Caco-2 (cell line): Measurements from ENCODE around the gene ANGPTL8. TPM values are rescaled to one million over a fixed set of nuclear protein-coding genes. Genes with fewer than 3 reads are reported as not detected.

Experiments
- BruUV-seq: library from RNA; stranded (reverse); fragments of 400-500 nt; replicated peaks from 2 replicates; lab custom pipeline; 2021; lab: Mats Ljungman, UMichigan
- CTCF ChIA-PET: fragments of 300-600 bp; sonication (Branson Sonifier 250); formaldehyde crosslinking; loops from one replicate; lab custom pipeline; 2022; ENCODE audit warnings: antibody characterized with exemption; lab: Charles Lee
- POLR2A ChIA-PET: fragments of 300-600 bp; sonication (Branson Sonifier 250); formaldehyde crosslinking; loops from one replicate; lab custom pipeline; 2022; ENCODE audit warnings: antibody characterized with exemption; lab: Charles Lee
- DNase-seq, 2 experiments: peaks; one replicate each; pipeline versions ENCODE4 v3.0.0 to v3.0.0-alpha.2; 2020 to 2022
- H3K27me3 ChIP-seq: replicated peaks from 2 replicates; pipeline ENCODE4 v1.6.0; 2011; ENCODE audit warnings: low read length; ENCODE audit not compliant: control insufficient read depth, insufficient read depth
- H3K36me3 ChIP-seq: 2 replicates; pipeline ENCODE4 v1.5.1; 2011; ENCODE audit warnings: low read length; ENCODE audit not compliant: control insufficient read depth, insufficient read depth
- H3K4me1 ChIP-seq: fragments of 250-450 bp; sonication (Bioruptor Pico); 2 replicates; pipeline ENCODE4 v1.5.1; 2020; ENCODE audit warnings: mild to moderate bottlenecking
- H3K4me3 ChIP-seq: 2 replicates; pipeline ENCODE4 v1.5.1; 2011; ENCODE audit warnings: low read depth, mild to moderate bottlenecking, control low read depth, low read length
- H3K9me3 ChIP-seq: fragments of 250-450 bp; sonication (Bioruptor Pico); 2 replicates; pipeline ENCODE4 v1.5.1; 2020; ENCODE audit warnings: mild to moderate bottlenecking, moderate library complexity
- H3K27ac Mint-ChIP-seq: one replicate; pipeline ENCODE4 v1.8.0; 2022; ENCODE audit warnings: mixed read lengths; ENCODE audit not compliant: unreplicated experiment
- H3K27me3 Mint-ChIP-seq: one replicate; pipeline ENCODE4 v1.8.0; 2022; ENCODE audit warnings: mixed read lengths; ENCODE audit not compliant: insufficient read depth, unreplicated experiment
- H3K36me3 Mint-ChIP-seq: one replicate; pipeline ENCODE4 v1.8.0; 2022; ENCODE audit warnings: mild to moderate bottlenecking, mixed read lengths; ENCODE audit not compliant: insufficient read depth, unreplicated experiment
- H3K4me1 Mint-ChIP-seq: one replicate; pipeline ENCODE4 v1.8.0; 2022; ENCODE audit warnings: low read depth, mixed read lengths; ENCODE audit not compliant: unreplicated experiment
- H3K4me3 Mint-ChIP-seq: one replicate; pipeline ENCODE4 v1.8.0; 2022; ENCODE audit warnings: mild to moderate bottlenecking, moderate library complexity, mixed read lengths; ENCODE audit not compliant: unreplicated experiment
- H3K9me3 Mint-ChIP-seq: one replicate; pipeline ENCODE4 v1.8.0; 2022; ENCODE audit warnings: mixed read lengths; ENCODE audit not compliant: unreplicated experiment
- intact Hi-C: fragments of 100-400 bp; cut with micrococcal nuclease; formaldehyde crosslinking; loops from one replicate; pipeline ENCODE4 v1.10.0; 2022; ENCODE audit not compliant: unreplicated experiment
- total RNA-seq: library from RNA; stranded (reverse); gene quantifications from 2 replicates; pipeline ENCODE4 v1.2.3, GENCODE V29; 2022
- TF ChIP-seq, protein P1 (sequence below), 2 experiments: fragments of 200-600 bp in 1 of 2; IDR thresholded peaks; 1 replicate in 1 of 2; 2 replicates in 1 of 2; pipeline versions ENCODE4 v1.5.1 to v1.8.0; 2011 to 2022; ENCODE audit warnings: antibody characterized with exemption in 1 of 2, control low read depth in 1 of 2, inconsistent platforms in 1 of 2, low read depth in 1 of 2, low read length in 1 of 2, mild to moderate bottlenecking in 1 of 2, moderate library complexity in 1 of 2; ENCODE audit not compliant: insufficient read depth in 1 of 2, severe bottlenecking in 1 of 2, unreplicated experiment in 1 of 2

ANGPTL8 gene
- total RNA-seq, 1 experiment from 2014 or later = not detected

GRCh38 chr19:11194656-11195558, 44.5 kb upstream of the ANGPTL8 start:
- TF ChIP-seq, protein P1, sequence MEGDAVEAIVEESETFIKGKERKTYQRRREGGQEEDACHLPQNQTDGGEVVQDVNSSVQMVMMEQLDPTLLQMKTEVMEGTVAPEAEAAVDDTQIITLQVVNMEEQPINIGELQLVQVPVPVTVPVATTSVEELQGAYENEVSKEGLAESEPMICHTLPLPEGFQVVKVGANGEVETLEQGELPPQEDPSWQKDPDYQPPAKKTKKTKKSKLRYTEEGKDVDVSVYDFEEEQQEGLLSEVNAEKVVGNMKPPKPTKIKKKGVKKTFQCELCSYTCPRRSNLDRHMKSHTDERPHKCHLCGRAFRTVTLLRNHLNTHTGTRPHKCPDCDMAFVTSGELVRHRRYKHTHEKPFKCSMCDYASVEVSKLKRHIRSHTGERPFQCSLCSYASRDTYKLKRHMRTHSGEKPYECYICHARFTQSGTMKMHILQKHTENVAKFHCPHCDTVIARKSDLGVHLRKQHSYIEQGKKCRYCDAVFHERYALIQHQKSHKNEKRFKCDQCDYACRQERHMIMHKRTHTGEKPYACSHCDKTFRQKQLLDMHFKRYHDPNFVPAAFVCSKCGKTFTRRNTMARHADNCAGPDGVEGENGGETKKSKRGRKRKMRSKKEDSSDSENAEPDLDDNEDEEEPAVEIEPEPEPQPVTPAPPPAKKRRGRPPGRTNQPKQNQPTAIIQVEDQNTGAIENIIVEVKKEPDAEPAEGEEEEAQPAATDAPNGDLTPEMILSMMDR (IDR thresholded peaks at IDR 0.05; ENCODE audit: insufficient read depth in 1 of 2, low read depth in 1 of 2, low read length in 1 of 2, severe bottlenecking in 1 of 2, unreplicated experiment in 1 of 2) = no peak
- BruUV-seq = no TSS peak
- Mint-ChIP-seq H3K4me1 (no peaks in the 10 kb centered on the region), H3K9me3 (no peaks in the 10 kb centered on the region), H3K27ac (no peak overlapping the region), H3K4me3 (no peak overlapping the region), H3K36me3 (peaks cover 30% of the 10 kb centered on the region), H3K27me3 (no peaks in the 10 kb centered on the region)
- Histone ChIP-seq H3K4me1 (no peaks in the 10 kb centered on the region), H3K36me3 (no peaks in the 10 kb centered on the region), H3K4me3 (no peak overlapping the region), H3K9me3 (no peaks in the 10 kb centered on the region), H3K27me3 (no peaks in the 10 kb centered on the region)
- intact Hi-C loops = no loop called here
- DNase-seq = no peak
- CTCF ChIA-PET = no interaction called here
- POLR2A ChIA-PET = no interaction called here

DNA sequence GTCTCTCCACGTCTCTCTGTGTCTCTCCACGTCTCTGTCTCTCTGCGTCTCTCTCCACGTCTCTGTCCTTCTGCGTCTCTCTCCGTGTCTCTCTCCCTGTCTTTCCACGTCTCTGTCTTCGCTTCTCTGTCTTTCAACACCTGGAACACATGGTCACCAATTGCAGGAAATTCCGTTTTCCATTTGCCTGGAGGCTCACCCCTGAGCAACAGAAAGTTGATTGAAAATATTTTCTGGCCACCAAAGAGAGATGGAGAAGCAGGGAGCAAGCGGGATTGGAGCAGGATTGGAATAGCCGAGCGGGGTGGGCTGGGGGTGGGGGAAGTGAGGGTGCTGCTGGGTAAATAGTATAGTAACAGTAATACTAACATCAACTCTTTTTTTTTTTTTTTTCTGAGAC, 43.7 kb upstream of the ANGPTL8 start:
- H3K4me1 ChIP-seq = no peaks in the 10 kb centered on the region
- Mint-ChIP-seq H3K4me3 (no peak overlapping the region), H3K36me3 (peaks cover 30% of the 10 kb centered on the region), H3K27ac (no peak overlapping the region), H3K27me3 (no peaks in the 10 kb centered on the region), H3K4me1 (no peaks in the 10 kb centered on the region), H3K9me3 (no peaks in the 10 kb centered on the region)
- CTCF ChIA-PET = no interaction called here
- TF ChIP-seq, protein P1 (IDR thresholded peaks at IDR 0.05; ENCODE audit: insufficient read depth in 1 of 2, low read depth in 1 of 2, low read length in 1 of 2, severe bottlenecking in 1 of 2, unreplicated experiment in 1 of 2) = no peak
- H3K36me3 ChIP-seq = no peaks in the 10 kb centered on the region
- H3K9me3 ChIP-seq = no peaks in the 10 kb centered on the region
- H3K27me3 ChIP-seq = no peaks in the 10 kb centered on the region
- intact Hi-C loops = no loop called here
- BruUV-seq = no TSS peak
- DNase-seq = no peak
- POLR2A ChIA-PET = no interaction called here
- no peak overlapping the region for H3K4me3 ChIP-seq

GRCh38 chr19:11196406-11197287, 42.8 kb upstream of the ANGPTL8 start:
- H3K27me3 Mint-ChIP-seq = no peaks in the 10 kb centered on the region
- intact Hi-C loops = no loop called here
- no peaks in the 10 kb centered on the region for H3K36me3 ChIP-seq
- peaks cover 30% of the 10 kb centered on the region for H3K36me3 Mint-ChIP-seq
- TF ChIP-seq, protein P1 (IDR thresholded peaks at IDR 0.05; ENCODE audit: insufficient read depth in 1 of 2, low read depth in 1 of 2, low read length in 1 of 2, severe bottlenecking in 1 of 2, unreplicated experiment in 1 of 2) = no peak
- TSS peak; percentile 28 for BruUV-seq
- no peaks in the 10 kb centered on the region for H3K27me3 ChIP-seq
- POLR2A ChIA-PET = no interaction called here
- peak overlapping the region; percentile 88 for H3K4me3 Mint-ChIP-seq
- no peaks in the 10 kb centered on the region for H3K4me1 ChIP-seq
- CTCF ChIA-PET = interaction anchor here (0.5 kb wide), 1 partner anchor 186 kb away, joined by 7 read pairs; no protein-coding TSS in a partner anchor
- peak overlapping the region; percentile 88 for H3K4me3 ChIP-seq
- peak overlapping the region; percentile 55 for H3K27ac Mint-ChIP-seq
- H3K9me3 ChIP-seq = no peaks in the 10 kb centered on the region
- no peaks in the 10 kb centered on the region for H3K9me3 Mint-ChIP-seq
- no peaks in the 10 kb centered on the region for H3K4me1 Mint-ChIP-seq
- peak in 1 of 2 experiments; percentile 39 for DNase-seq
